Measurements from ENCODE around the gene CTNNB1. TPM values are rescaled to one million over a fixed set of nuclear protein-coding genes. Genes with fewer than 3 reads are reported as not detected.
"Not testable (repeated sequence)": the region's sequence is repeated elsewhere in the genome, so short reads cannot be mapped to it uniquely, and the experiment has no call there.

CTNNB1 gene
- total RNA-seq, 4 donors from 2014 or later, result 290 to 527 (median 414) TPM

DNA sequence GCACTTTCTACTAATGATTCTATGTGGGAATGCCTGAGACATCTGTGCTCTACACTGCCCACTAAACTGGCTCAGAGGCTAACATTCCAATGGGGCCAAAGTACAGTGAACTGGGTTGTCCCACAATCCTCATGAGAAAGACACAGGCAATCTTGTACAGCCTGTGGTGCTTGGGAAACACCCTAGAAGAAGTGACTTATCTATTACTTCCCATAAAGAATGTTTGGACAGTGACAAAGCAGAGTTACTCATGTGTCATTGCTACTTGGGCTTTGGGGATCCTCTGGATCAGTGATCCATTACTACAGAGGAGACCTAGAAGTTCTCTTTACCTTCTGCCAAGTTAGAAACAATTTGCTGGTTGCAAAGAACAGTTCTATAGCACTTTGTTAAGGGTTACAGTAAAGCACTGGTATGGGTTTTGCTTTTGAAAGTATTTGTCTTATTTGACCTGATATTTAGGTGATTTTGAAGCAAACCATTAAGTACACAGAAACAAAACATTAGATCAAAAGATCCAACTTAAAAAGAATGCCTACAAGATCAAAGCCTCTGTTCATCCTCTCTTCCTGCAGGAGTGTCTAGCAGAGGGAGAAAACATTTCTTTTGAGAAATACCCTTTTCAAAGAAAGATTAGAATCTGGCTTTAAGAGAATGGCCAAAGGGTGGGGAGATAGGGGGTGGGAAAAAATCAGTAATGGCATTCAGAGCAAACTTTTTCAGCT, 75.8 kb downstream of the CTNNB1 start:
- Histone ChIP-seq H3K9me3 (no peaks in the 10 kb centered on the region), H3K4me3 (no peak overlapping the region), H3K36me3 (no peaks in the 10 kb centered on the region), H3K27ac (no peak overlapping the region), H3K27me3 (no peaks in the 10 kb centered on the region), H3K4me1 (no peaks in the 10 kb centered on the region)
- in situ Hi-C loops (cut with MboI; ENCODE audit: low pct_ligation_motif_present in 1 of 4, low pct_unique_long_range_greater_than_20kb in 1 of 4, low sequenced_read_pairs in 3 of 4), result no loop called here
- intact Hi-C loops (cut with DNase I; ENCODE audit: low total_unique reads), result no loop called here
- TF ChIP-seq CTCF (IDR thresholded peaks at IDR 0.05) (no peak), POLR2AphosphoS5 (IDR thresholded peaks at IDR 0.05) (no peak), EP300 (IDR thresholded peaks at IDR 0.05; ENCODE audit: low read depth) (no peak), POLR2A (IDR thresholded peaks at IDR 0.05) (no peak)
- DNase-seq, result peak; percentile 12

DNA sequence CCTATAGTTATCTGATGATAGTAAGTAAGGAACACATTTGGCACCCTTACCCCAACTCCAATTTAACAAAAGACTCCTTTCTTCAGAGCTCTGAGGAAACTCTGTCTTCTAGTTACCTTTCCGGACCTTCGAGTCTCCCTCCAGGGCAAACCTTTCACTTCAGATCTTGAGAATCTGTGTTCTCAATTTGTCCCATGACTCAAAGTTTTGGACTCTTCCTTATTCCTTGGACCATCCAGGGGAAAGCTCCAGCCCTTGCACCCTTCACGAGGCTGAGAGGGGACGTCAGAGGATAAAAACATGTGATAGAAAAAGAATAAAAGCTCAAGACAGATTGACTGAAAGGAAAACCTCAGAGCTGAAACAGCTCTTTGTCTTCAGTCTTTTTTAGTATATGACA, 76.9 kb downstream of the CTNNB1 start:
- no peaks in the 10 kb centered on the region for H3K36me3 ChIP-seq
- no peaks in the 10 kb centered on the region for H3K27me3 ChIP-seq
- WGBS, 2 donors (ENCODE audit: low coverage in 1 of 2), result 79 to 80% methylated on average over 1 to 4 of the region's 4 CpGs
- no peak for DNase-seq
- in situ Hi-C loops (cut with MboI; ENCODE audit: low pct_ligation_motif_present in 1 of 4, low pct_unique_long_range_greater_than_20kb in 1 of 4, low sequenced_read_pairs in 3 of 4) (no loop called here), intact Hi-C loops (cut with DNase I; ENCODE audit: low total_unique reads) (no loop called here)
- no peak overlapping the region for H3K27ac ChIP-seq
- no peaks in the 10 kb centered on the region for H3K9me3 ChIP-seq
- no peak overlapping the region for H3K4me3 ChIP-seq
- TF ChIP-seq EP300 (IDR thresholded peaks at IDR 0.05; ENCODE audit: low read depth) (no peak), CTCF (IDR thresholded peaks at IDR 0.05) (no peak), POLR2AphosphoS5 (IDR thresholded peaks at IDR 0.05) (no peak), POLR2A (IDR thresholded peaks at IDR 0.05) (no peak)
- no peaks in the 10 kb centered on the region for H3K4me1 ChIP-seq

DNA sequence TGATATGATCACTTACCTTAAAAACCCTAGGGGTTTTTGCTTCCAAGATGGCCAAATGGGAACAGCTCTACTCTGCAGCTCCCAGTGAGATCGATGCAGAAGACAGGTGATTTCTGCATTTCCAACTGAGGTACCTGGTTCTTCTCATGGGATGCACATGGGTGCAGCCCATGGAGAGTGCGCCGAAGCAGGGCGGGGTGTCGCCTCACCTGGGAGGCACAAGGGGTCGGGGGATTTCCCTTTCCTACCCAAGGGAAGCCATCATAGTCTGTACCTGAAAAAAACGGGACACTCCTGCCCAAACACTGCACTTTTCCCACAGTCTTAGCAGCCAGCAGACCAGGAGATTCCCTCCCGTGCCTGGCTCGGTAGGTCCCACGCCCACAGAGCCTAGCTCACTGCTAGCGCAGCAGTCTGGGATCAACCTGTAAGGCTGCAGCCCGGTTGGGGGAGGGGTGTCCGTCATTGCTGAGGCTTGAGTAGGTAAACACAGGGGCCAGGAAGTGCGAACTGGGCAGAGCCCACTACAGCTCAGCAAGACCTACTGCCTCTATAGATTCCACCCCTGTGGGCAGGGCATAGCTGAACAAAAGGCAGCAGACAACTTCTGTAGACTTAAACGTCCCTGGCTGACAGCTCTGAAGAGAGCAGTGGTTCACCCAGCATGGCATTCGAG, 78.6 kb downstream of the CTNNB1 start:
- Histone ChIP-seq H3K9me3 (no peaks in the 10 kb centered on the region), H3K4me1 (no peaks in the 10 kb centered on the region), H3K27ac (no peak overlapping the region), H3K27me3 (no peaks in the 10 kb centered on the region), H3K4me3 (no peak overlapping the region), H3K36me3 (no peaks in the 10 kb centered on the region)
- DNase-seq, result no peak
- WGBS, 2 donors (ENCODE audit: low coverage in 1 of 2), result 75% methylated on average over 12 of the region's 16 CpGs; no CpG with 5 or more reads in 1 of the 2 donors
- in situ Hi-C loops (cut with MboI; ENCODE audit: low pct_ligation_motif_present in 1 of 4, low pct_unique_long_range_greater_than_20kb in 1 of 4, low sequenced_read_pairs in 3 of 4), result no loop called here
- no peak for TF ChIP-seq CTCF (IDR thresholded peaks at IDR 0.05)
- TF ChIP-seq POLR2AphosphoS5 (IDR thresholded peaks at IDR 0.05), result no peak
- no peak for TF ChIP-seq POLR2A (IDR thresholded peaks at IDR 0.05)
- no peak for TF ChIP-seq EP300 (IDR thresholded peaks at IDR 0.05; ENCODE audit: low read depth)
- intact Hi-C loops (cut with DNase I; ENCODE audit: low total_unique reads), result no loop called here

DNA sequence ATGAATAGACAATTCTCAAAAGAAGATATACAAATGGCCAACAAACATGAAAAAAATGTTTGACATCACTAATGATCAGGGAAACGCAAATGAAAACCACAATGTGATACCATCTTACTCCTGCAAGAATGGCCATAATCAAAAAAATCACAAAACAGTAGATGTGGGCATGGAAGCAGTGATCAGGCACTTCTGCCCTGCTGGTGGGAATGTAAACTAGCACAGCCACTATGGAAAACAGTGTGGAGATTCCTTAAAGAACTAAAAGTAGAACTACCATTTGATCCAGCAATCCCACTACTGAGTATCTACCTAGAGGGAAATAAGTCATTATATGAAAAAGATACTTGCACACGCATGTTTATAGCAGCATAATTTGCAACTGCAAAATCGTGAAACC, 85.6 kb downstream of the CTNNB1 start:
- H3K4me1 ChIP-seq; H3K27ac ChIP-seq; H3K9me3 ChIP-seq; intact Hi-C loops (cut with DNase I; ENCODE audit: low total_unique reads); H3K4me3 ChIP-seq; in situ Hi-C loops (cut with MboI; ENCODE audit: low pct_ligation_motif_present in 1 of 4, low pct_unique_long_range_greater_than_20kb in 1 of 4, low sequenced_read_pairs in 3 of 4); DNase-seq; H3K27me3 ChIP-seq; H3K36me3 ChIP-seq: not testable (repeated sequence)
- WGBS, 2 donors (ENCODE audit: low coverage in 1 of 2), result 81 to 86% methylated on average over 3 of the region's 3 CpGs

Data from transverse colon (tissue), 4 donors.